ENCODE measurements around the gene PIK3CD.

DNA sequence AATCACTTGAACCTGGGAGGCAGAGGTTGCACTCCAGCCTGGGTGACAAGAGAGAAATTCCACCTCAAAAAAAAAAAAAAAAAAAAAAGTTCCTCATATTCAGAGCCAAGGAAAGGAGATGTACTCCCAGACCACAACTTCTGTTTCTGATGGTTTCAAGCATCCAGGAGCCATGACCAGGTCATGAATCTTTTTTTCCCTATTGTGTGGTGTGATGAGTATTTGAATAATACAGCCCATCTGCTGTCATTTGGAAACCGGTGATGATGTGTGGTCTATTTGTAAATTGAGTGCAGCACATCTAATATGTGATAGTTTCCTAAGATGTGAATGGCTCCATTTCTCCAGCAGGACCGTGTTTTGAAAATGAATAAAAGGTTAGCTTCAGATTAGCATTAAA, 18.6 kb downstream of the PIK3CD start:
- no peak for TF ChIP-seq POLR2A (IDR thresholded peaks at IDR 0.05)
- TF ChIP-seq, protein P1, sequence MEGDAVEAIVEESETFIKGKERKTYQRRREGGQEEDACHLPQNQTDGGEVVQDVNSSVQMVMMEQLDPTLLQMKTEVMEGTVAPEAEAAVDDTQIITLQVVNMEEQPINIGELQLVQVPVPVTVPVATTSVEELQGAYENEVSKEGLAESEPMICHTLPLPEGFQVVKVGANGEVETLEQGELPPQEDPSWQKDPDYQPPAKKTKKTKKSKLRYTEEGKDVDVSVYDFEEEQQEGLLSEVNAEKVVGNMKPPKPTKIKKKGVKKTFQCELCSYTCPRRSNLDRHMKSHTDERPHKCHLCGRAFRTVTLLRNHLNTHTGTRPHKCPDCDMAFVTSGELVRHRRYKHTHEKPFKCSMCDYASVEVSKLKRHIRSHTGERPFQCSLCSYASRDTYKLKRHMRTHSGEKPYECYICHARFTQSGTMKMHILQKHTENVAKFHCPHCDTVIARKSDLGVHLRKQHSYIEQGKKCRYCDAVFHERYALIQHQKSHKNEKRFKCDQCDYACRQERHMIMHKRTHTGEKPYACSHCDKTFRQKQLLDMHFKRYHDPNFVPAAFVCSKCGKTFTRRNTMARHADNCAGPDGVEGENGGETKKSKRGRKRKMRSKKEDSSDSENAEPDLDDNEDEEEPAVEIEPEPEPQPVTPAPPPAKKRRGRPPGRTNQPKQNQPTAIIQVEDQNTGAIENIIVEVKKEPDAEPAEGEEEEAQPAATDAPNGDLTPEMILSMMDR (IDR thresholded peaks at IDR 0.05) = no peak

All from esophagus squamous epithelium (tissue), 4 donors.